HL-60 (cell line): ENCODE measurements around the gene SKIC3.

Source experiments
- CTCF ChIP-seq: IDR thresholded peaks from one replicate; pipeline ENCODE4 v1.5.1; 2011; ENCODE audit warnings: low read length, control low read depth, inconsistent platforms; ENCODE audit not compliant: insufficient read depth
- GABPA ChIP-seq: IDR thresholded peaks from 2 replicates; pipeline ENCODE4 v1.6.1; 2012; ENCODE audit warnings: low read depth

GRCh38 chr5:95554647-95555548 lies at the start of gene SKIC3, which contains the start of gene ARSK:
- TF ChIP-seq CTCF (no peak), GABPA (no peak)
